ENCODE data around the gene DNAH7. TPM values are rescaled to one million over a fixed set of nuclear protein-coding genes. Genes with fewer than 3 reads are reported as not detected.

Gene DNAH7
- total and polyA plus RNA-seq, 9 of the 15 experiments (the other 6 are each of a cell fraction or from before 2014, with no cell fraction given) = 0.03 to 0.42 (median 0.18) TPM

GRCh38 chr2:196068271-196069209 is at the start of gene DNAH7 (continued):
- TF ChIP-seq FOXP4 (CRISPR knock-in tag; IDR thresholded peaks at IDR 0.05; ENCODE audit: borderline replicate concordance) (no peak), ZKSCAN1 (IDR thresholded peaks at IDR 0.05; ENCODE audit: low read depth, low read length) (peak; percentile 7; the same call in 1 of the 2 replicates), RAD21 (CRISPR knock-in tag; conservative IDR thresholded peaks at IDR 0.05 in 1 of 2, IDR thresholded peaks at IDR 0.05 in 1 of 2) (peak; percentile 62 to 68), SUPT5H (IDR thresholded peaks at IDR 0.05) (no peak), KDM4B (IDR thresholded peaks at IDR 0.05; ENCODE audit: borderline replicate concordance in 2 of 2, low read depth in 1 of 2) (no peak), TOE1 (IDR thresholded peaks at IDR 0.05; ENCODE audit: borderline replicate concordance) (peak; percentile 51; the same call in 1 of the 2 replicates), TOE1 (CRISPR knock-in tag; IDR thresholded peaks at IDR 0.05; ENCODE audit: borderline replicate concordance, low read depth) (no peak), DMBX1 (CRISPR knock-in tag; IDR thresholded peaks at IDR 0.05; ENCODE audit: borderline replicate concordance) (no peak), CBX5 (IDR thresholded peaks at IDR 0.05; ENCODE audit: borderline replicate concordance, low read depth) (no peak), MXI1 (IDR thresholded peaks at IDR 0.05; ENCODE audit: low read depth, low read length) (peak; percentile 77; the same call in 1 of the 2 replicates), HDAC1 (IDR thresholded peaks at IDR 0.05) (peak in 1 of 2 experiments; percentile 95; a peak in 2 of 4 replicates), MAZ (CRISPR knock-in tag; conservative IDR thresholded peaks at IDR 0.05 in 1 of 2, IDR thresholded peaks at IDR 0.05 in 1 of 2) (0 out of 4 replicates have a peak, but pooled peaks have one; percentile 10 to 34), MTA3 (IDR thresholded peaks at IDR 0.05; ENCODE audit: borderline replicate concordance) (no peak), FUS (optimal IDR thresholded peaks at IDR 0.05; ENCODE audit: low read depth, low read length) (no peak), MEF2D (tag; conservative IDR thresholded peaks at IDR 0.05; ENCODE audit: low read depth) (no peak), HMG20A (CRISPR knock-in tag; conservative IDR thresholded peaks at IDR 0.05) (no peak), RFX1 (IDR thresholded peaks at IDR 0.05) (peak; percentile 98), TSC22D4 (tag; IDR thresholded peaks at IDR 0.05) (no peak), GTF2E2 (tag; IDR thresholded peaks at IDR 0.05) (peak; percentile 14; the same call in 1 of the 2 replicates), USF1 (CRISPR knock-in tag; IDR thresholded peaks at IDR 0.05) (peak; percentile 67)
- TF ChIP-seq, protein P1, sequence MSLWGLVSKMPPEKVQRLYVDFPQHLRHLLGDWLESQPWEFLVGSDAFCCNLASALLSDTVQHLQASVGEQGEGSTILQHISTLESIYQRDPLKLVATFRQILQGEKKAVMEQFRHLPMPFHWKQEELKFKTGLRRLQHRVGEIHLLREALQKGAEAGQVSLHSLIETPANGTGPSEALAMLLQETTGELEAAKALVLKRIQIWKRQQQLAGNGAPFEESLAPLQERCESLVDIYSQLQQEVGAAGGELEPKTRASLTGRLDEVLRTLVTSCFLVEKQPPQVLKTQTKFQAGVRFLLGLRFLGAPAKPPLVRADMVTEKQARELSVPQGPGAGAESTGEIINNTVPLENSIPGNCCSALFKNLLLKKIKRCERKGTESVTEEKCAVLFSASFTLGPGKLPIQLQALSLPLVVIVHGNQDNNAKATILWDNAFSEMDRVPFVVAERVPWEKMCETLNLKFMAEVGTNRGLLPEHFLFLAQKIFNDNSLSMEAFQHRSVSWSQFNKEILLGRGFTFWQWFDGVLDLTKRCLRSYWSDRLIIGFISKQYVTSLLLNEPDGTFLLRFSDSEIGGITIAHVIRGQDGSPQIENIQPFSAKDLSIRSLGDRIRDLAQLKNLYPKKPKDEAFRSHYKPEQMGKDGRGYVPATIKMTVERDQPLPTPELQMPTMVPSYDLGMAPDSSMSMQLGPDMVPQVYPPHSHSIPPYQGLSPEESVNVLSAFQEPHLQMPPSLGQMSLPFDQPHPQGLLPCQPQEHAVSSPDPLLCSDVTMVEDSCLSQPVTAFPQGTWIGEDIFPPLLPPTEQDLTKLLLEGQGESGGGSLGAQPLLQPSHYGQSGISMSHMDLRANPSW (CRISPR knock-in tag; IDR thresholded peaks at IDR 0.05) = peak; percentile 64; the same call in 1 of the 2 replicates

All from K562 (cell line).